Body of pancreas (tissue), 4 donors: ENCODE results near the gene FHL5. TPM values are rescaled to one million over a fixed set of nuclear protein-coding genes. Genes with fewer than 3 reads are reported as not detected.

Experiments
- ATAC-seq: fragments of 150-250 bp; one replicate; pipeline ENCODE4 v1.9.1; 2016
- DNase-seq, 4 donors: peaks; one replicate each; pipeline ENCODE4 v3.0.0-alpha.2; 2019
- H3K27ac ChIP-seq, 4 donors: fragments of 200-600 bp; sonication (generic); 1 replicate in 3 of 4; 2 replicates in 1 of 4; pipeline versions ENCODE4 v1.5.1 to v1.6.1; 2016 to 2019; ENCODE audit warnings: mild to moderate bottlenecking in 1 of 4, mixed read lengths in 1 of 4, moderate library complexity in 1 of 4
- H3K27me3 ChIP-seq, 2 donors: fragments of 200-600 bp; sonication (generic); one replicate each; pipeline ENCODE4 v1.6.0; 2016; ENCODE audit warnings: mild to moderate bottlenecking in 1 of 2
- H3K36me3 ChIP-seq, 2 donors: fragments of 200-600 bp; sonication (generic); replicated peaks in 1 of 2; 2 replicates each; pipeline ENCODE4 v1.5.1; 2016; ENCODE audit warnings: low read depth in 2 of 2; ENCODE audit not compliant: insufficient read depth in 1 of 2
- H3K4me1 ChIP-seq: fragments of 200-600 bp; sonication (generic); one replicate; pipeline ENCODE4 v1.6.0; 2016
- H3K4me3 ChIP-seq, 2 donors: fragments of 200-600 bp; sonication (generic); 1 replicate in 1 of 2; 2 replicates in 1 of 2; pipeline ENCODE4 v1.5.1; 2016 to 2019
- H3K9me3 ChIP-seq, 3 donors: fragments of 200-600 bp; sonication (generic); 1 replicate in 2 of 3; 2 replicates in 1 of 3; pipeline ENCODE4 v1.5.1; 2016
- POLR2A ChIP-seq, 3 donors: fragments of 450-650 bp; IDR thresholded peaks; one replicate each; pipeline ENCODE4 v1.6.1; 2016; ENCODE audit warnings: antibody characterized with exemption in 3 of 3, mild to moderate bottlenecking in 2 of 3
- WGBS, 2 donors: methylation state at CpG; one replicate each; pipeline ENCODE4 v1.1.5; 2017; 5-methylcytosine and 5-hydroxymethylcytosine counted together
- intact Hi-C: fragments of 100-400 bp; cut with DNase I; formaldehyde crosslinking; loops from one replicate; pipeline ENCODE4 v1.15.1; 2023
- total RNA-seq, 2 donors: library from RNA; depleted of rRNA; stranded (reverse); fragments of >200 nt; gene quantifications; one replicate each; pipeline ENCODE4 v1.1.0, GENCODE V29; 2016
- TF ChIP-seq, protein P1 (sequence below), 7 experiments: fragments of 450-650 bp in 4 of 7; fragments of 200-600 bp in 3 of 7; sonication (generic) in 3 of 7; IDR thresholded peaks; one replicate each; pipeline ENCODE4 v1.5.1; 2016 to 2019; ENCODE audit warnings: antibody characterized with exemption in 7 of 7

FHL5 gene
- total RNA-seq, 2 donors from 2014 or later: 4.9 to 9.6 TPM

DNA sequence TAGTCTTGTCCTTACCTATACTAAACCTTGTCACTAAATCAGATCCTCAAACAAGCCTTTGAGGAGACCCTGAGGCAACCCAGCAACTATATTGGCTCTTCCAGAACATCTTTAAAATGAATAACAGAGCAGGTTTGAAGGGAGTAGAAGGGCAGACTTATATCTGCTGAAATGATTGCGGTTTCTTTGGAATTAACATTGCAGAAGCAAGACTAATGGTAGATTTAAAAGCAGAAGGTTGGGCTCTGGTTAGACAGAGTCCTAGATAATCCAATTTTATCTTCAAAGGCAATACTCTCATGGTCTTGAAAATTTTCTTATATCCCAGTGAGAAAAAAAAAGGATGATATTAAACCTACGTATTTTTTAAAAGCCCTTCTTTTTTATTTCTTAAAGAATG, 19.1 kb downstream of the FHL5 start:
- Histone ChIP-seq H3K4me3 (no peak overlapping the region), H3K27ac (no peak overlapping the region), H3K4me1 (no peaks in the 10 kb centered on the region), H3K36me3 (no peaks in the 10 kb centered on the region), H3K9me3 (no peaks in the 10 kb centered on the region), H3K27me3 (no peaks in the 10 kb centered on the region)
- no peak for TF ChIP-seq POLR2A (IDR thresholded peaks at IDR 0.05)
- TF ChIP-seq, protein P1, sequence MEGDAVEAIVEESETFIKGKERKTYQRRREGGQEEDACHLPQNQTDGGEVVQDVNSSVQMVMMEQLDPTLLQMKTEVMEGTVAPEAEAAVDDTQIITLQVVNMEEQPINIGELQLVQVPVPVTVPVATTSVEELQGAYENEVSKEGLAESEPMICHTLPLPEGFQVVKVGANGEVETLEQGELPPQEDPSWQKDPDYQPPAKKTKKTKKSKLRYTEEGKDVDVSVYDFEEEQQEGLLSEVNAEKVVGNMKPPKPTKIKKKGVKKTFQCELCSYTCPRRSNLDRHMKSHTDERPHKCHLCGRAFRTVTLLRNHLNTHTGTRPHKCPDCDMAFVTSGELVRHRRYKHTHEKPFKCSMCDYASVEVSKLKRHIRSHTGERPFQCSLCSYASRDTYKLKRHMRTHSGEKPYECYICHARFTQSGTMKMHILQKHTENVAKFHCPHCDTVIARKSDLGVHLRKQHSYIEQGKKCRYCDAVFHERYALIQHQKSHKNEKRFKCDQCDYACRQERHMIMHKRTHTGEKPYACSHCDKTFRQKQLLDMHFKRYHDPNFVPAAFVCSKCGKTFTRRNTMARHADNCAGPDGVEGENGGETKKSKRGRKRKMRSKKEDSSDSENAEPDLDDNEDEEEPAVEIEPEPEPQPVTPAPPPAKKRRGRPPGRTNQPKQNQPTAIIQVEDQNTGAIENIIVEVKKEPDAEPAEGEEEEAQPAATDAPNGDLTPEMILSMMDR (IDR thresholded peaks at IDR 0.05): no peak
- 80 to 81% methylated on average over 2 of the region's 2 CpGs for WGBS, 2 donors
- ATAC-seq: no peak
- intact Hi-C loops: no loop called here
- DNase-seq: no peak

DNA sequence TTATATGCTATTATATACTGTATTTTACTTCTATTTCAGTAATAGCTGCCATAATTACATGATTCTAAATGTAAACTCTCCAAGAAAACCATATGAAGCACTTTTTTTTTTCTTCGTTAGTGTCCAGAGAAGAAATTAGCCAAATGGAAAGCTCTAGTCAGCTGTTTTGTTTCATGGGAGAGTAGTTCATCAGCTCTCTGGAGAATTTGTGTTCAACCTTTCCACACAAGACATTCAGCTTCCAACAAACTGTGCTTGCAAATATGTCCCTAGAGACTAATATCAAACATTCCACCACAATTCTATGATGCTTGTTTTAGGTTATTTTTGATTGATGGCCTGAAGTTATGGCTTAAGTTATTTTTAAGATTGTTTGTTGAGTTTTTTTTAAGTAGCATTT, 19.5 kb downstream of the FHL5 start:
- intact Hi-C loops: no loop called here
- Histone ChIP-seq H3K4me1 (no peaks in the 10 kb centered on the region), H3K27me3 (no peaks in the 10 kb centered on the region), H3K36me3 (no peaks in the 10 kb centered on the region), H3K27ac (no peak overlapping the region), H3K4me3 (no peak overlapping the region), H3K9me3 (no peaks in the 10 kb centered on the region)
- ATAC-seq (no peak), DNase-seq (no peak)
- TF ChIP-seq, protein P1 (IDR thresholded peaks at IDR 0.05): no peak
- no peak for TF ChIP-seq POLR2A (IDR thresholded peaks at IDR 0.05)
- 71 to 88% methylated on average over 1 of the region's 1 CpG for WGBS, 2 donors

DNA sequence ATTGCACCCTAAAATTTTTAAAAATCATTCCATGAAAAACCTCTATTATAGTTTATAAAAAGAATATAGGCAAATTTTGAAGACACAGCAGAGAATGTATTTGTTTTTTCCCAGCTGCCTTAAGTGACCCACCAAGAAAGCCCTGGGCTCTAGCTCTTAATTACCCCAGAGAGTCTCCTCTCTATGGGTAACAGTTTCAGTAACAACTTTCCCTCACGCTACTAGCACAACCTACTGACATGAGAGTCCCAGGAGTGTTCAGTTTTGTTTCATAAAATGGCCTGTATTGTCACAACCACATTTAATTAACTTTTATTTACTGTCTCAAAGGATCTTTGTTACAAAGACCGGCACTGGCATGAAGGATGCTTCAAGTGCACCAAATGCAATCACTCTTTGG, 41.5 kb downstream of the FHL5 start:
- Histone ChIP-seq H3K36me3 (no peaks in the 10 kb centered on the region), H3K9me3 (no peaks in the 10 kb centered on the region), H3K4me1 (no peaks in the 10 kb centered on the region), H3K27ac (no peak overlapping the region), H3K27me3 (no peaks in the 10 kb centered on the region), H3K4me3 (no peak overlapping the region)
- intact Hi-C loops: no loop called here
- ATAC-seq (no peak), DNase-seq (no peak)
- TF ChIP-seq, protein P1 (IDR thresholded peaks at IDR 0.05): no peak
- no peak for TF ChIP-seq POLR2A (IDR thresholded peaks at IDR 0.05)
- 62 to 64% methylated on average over 2 of the region's 2 CpGs for WGBS, 2 donors

DNA sequence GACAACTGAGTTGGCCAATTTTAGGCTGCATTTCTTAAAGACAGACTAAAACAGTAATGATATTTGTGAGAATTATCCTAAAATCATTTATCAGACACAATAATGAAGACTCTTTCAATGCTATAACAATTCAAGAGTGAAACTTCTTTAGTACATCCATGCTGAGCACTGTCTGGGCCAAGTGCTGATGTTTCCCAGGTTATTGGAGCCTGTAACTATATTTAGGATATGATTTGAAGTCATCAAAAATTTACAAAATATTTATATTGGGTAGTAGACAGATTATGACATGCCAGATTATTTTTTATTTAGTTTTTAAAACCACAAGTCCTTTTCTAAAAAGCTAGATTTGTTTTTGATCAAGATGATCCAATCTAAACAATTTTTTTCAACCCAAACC, 45.1 kb downstream of the FHL5 start:
- H3K4me1 ChIP-seq: no peaks in the 10 kb centered on the region
- no peak overlapping the region for H3K4me3 ChIP-seq
- H3K36me3 ChIP-seq: no peaks in the 10 kb centered on the region
- no peak overlapping the region for H3K27ac ChIP-seq
- TF ChIP-seq, protein P1 (IDR thresholded peaks at IDR 0.05): no peak
- no peak for TF ChIP-seq POLR2A (IDR thresholded peaks at IDR 0.05)
- H3K27me3 ChIP-seq: no peaks in the 10 kb centered on the region
- H3K9me3 ChIP-seq: no peaks in the 10 kb centered on the region
- intact Hi-C loops: no loop called here
- DNase-seq (no peak), ATAC-seq (no peak)

DNA sequence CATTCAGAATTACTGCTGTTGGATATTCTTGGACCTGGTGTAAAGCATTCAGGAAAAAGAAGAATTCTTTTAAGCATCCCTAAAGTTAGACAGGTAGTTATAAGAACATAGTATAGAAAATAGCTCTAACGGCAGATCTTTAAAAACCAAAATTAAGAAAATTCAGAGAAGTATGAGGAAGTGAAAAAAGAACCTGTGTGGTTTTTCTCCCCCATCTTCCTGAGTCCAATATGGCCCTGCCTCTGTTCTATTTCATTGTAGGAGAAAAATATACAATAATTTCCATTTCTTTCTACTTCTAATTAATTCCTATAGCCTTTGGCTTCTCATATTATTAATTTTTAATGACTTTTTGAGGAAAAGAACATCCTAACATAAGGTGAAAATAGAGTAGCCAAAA, 47.1 kb downstream of the FHL5 start:
- H3K36me3 ChIP-seq: no peaks in the 10 kb centered on the region
- WGBS, 2 donors: 96 to 100% methylated on average over 1 of the region's 1 CpG
- DNase-seq (no peak), ATAC-seq (no peak)
- H3K9me3 ChIP-seq: no peaks in the 10 kb centered on the region
- no peaks in the 10 kb centered on the region for H3K4me1 ChIP-seq
- no peaks in the 10 kb centered on the region for H3K27me3 ChIP-seq
- no peak overlapping the region for H3K4me3 ChIP-seq
- TF ChIP-seq, protein P1 (IDR thresholded peaks at IDR 0.05): no peak
- TF ChIP-seq POLR2A (IDR thresholded peaks at IDR 0.05): no peak
- intact Hi-C loops: no loop called here
- no peak overlapping the region for H3K27ac ChIP-seq
